ENCODE data around the gene PHF21B.

DNA sequence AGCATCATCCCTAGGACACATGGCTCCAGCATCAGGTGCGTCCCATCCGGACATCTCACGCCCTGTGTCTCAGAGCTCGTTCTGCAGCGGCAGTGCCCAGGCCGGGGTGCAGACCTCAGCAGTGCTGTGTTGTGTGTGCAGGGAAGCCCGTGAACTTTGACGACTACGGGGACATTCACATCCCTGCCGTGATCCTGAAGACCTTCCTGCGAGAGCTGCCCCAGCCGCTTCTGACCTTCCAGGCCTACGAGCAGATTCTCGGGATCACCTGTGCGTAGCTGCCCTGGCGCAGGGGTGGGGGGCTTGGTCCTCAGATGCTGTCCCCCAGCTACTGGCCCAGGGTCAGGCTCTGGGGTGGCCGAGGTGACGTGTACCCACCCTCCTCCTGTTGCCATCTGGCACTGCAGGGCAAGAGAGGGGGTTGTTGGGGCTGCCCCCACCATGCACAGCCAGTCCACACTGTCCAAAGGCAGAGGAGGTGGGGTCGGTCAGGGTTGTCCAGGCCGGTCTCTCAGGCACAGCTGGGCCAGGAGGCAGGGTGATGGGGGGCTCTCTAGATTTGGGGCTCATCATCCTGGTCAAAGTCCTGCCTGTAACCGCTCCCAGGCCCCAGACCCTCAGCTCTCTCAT is 160.9 kb downstream of the PHF21B start:
- TF ChIP-seq CTCF (conservative IDR thresholded peaks at IDR 0.05) (no peak), ZFX (IDR thresholded peaks at IDR 0.05) (no peak)
